Breast epithelium (tissue), 3 donors: Measurements from ENCODE around the gene ZNF878.

Source experiments
- CTCF ChIP-seq, 3 donors: fragments of 450-650 bp; IDR thresholded peaks; one replicate each; pipeline ENCODE4 v1.5.1; 2016 to 2017; ENCODE audit warnings: antibody characterized with exemption in 3 of 3, mild to moderate bottlenecking in 3 of 3, moderate library complexity in 3 of 3
- POLR2A ChIP-seq: fragments of 450-650 bp; IDR thresholded peaks from one replicate; pipeline ENCODE4 v1.6.1; 2016; ENCODE audit warnings: antibody characterized with exemption, mild to moderate bottlenecking, moderate library complexity
- POLR2AphosphoS5 ChIP-seq, 3 donors: sonication (generic); formaldehyde crosslinking; IDR thresholded peaks; one replicate each; pipeline ENCODE4 v1.6.1; 2017; ENCODE audit warnings: antibody characterized with exemption in 3 of 3

- TF ChIP-seq CTCF (IDR thresholded peaks at IDR 0.05): no peak
- no peak for TF ChIP-seq POLR2A
- no peak for TF ChIP-seq POLR2AphosphoS5 (IDR thresholded peaks at IDR 0.05)
These were observed 45.3 kb upstream of the ZNF878 start for GRCh38 chr19:12098040-12098439.
